Measurements from ENCODE around the gene ZNF597. TPM values are rescaled to one million over a fixed set of nuclear protein-coding genes. Genes with fewer than 3 reads are reported as not detected.

The ZNF597 gene
- total RNA-seq, 1 experiment from 2014 or later = 2.2 TPM

DNA sequence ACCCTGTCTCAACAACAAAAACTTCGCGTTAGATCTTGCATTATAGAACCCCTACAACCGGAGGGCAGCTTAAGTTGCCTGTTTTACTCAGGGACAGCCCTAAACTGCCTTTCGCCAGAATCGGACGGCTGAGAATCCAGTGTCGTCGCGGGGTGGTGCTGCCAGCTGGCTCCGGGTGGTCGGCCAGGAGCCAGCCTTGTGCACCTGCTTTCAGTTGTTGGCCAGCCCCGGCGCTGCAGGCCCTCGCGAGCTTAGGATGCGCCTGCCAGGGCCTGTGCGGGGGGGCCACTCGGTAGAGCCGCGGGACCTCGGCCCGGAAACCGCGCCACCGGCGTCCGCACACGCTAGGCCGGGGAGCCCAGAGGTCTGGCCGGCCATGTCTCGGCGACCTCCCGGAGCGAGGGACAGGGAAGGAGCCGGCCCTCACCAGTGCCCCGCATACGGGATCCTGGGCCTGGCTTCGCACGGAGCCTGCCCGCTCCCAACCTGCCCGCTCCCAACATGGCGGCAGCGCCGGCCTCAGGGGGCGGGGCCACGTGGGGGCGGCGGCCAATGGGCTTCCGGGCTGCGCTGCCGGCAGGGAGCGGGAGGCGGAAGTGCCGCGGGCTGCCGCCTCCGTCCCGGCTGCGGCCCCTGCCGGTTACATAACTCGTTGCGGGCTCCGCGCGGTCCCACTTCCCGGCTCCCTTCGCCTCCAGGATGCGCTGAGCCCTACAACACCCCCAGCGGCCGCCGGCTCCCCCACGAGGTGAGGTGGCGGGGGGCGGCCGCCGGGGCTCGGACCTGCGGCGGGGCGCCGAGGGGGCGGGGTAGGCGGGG is 14.3 kb upstream of the ZNF597 start (continued):
- TF ChIP-seq SP1 (CRISPR knock-in tag; conservative IDR thresholded peaks at IDR 0.05) (peak; percentile 99), ZNF317 (CRISPR knock-in tag; IDR thresholded peaks at IDR 0.05; ENCODE audit: borderline replicate concordance, low read depth) (peak; percentile 38; the same call in 1 of the 2 replicates), CREB1 (CRISPR knock-in tag; IDR thresholded peaks at IDR 0.05) (no peak), JUN (CRISPR knock-in tag; IDR thresholded peaks at IDR 0.05) (no peak), KAT7 (CRISPR knock-in tag; IDR thresholded peaks at IDR 0.05; ENCODE audit: borderline replicate concordance) (no peak), NR1H2 (CRISPR knock-in tag; IDR thresholded peaks at IDR 0.05) (no peak; the same call in 1 of the 2 replicates), ZNF138 (CRISPR knock-in tag; conservative IDR thresholded peaks at IDR 0.05) (no peak), FOXP1 (CRISPR knock-in tag; IDR thresholded peaks at IDR 0.05; ENCODE audit: borderline replicate concordance) (peak; percentile 88), SMAD3 (CRISPR knock-in tag; IDR thresholded peaks at IDR 0.05; ENCODE audit: borderline replicate concordance) (0 out of 2 replicates have a peak, but pooled peaks have one; percentile 37), MXD4 (CRISPR knock-in tag; IDR thresholded peaks at IDR 0.05; ENCODE audit: borderline replicate concordance) (no peak), NFATC4 (CRISPR knock-in tag; IDR thresholded peaks at IDR 0.05) (no peak), EMX1 (CRISPR knock-in tag; IDR thresholded peaks at IDR 0.05) (no peak), NR3C1 (CRISPR knock-in tag; conservative IDR thresholded peaks at IDR 0.05; ENCODE audit: low read depth) (no peak)
- TF ChIP-seq, protein P1, sequence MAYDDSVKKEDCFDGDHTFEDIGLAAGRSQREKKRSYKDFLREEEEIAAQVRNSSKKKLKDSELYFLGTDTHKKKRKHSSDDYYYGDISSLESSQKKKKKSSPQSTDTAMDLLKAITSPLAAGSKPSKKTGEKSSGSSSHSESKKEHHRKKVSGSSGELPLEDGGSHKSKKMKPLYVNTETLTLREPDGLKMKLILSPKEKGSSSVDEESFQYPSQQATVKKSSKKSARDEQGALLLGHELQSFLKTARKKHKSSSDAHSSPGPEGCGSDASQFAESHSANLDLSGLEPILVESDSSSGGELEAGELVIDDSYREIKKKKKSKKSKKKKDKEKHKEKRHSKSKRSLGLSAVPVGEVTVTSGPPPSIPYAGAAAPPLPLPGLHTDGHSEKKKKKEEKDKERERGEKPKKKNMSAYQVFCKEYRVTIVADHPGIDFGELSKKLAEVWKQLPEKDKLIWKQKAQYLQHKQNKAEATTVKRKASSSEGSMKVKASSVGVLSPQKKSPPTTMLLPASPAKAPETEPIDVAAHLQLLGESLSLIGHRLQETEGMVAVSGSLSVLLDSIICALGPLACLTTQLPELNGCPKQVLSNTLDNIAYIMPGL (CRISPR knock-in tag; IDR thresholded peaks at IDR 0.05) = peak; percentile 75; the same call in 1 of the 2 replicates
- TF ChIP-seq, protein P2, sequence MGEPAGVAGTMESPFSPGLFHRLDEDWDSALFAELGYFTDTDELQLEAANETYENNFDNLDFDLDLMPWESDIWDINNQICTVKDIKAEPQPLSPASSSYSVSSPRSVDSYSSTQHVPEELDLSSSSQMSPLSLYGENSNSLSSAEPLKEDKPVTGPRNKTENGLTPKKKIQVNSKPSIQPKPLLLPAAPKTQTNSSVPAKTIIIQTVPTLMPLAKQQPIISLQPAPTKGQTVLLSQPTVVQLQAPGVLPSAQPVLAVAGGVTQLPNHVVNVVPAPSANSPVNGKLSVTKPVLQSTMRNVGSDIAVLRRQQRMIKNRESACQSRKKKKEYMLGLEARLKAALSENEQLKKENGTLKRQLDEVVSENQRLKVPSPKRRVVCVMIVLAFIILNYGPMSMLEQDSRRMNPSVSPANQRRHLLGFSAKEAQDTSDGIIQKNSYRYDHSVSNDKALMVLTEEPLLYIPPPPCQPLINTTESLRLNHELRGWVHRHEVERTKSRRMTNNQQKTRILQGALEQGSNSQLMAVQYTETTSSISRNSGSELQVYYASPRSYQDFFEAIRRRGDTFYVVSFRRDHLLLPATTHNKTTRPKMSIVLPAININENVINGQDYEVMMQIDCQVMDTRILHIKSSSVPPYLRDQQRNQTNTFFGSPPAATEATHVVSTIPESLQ (CRISPR knock-in tag; IDR thresholded peaks at IDR 0.05) = no peak; the same call in 1 of the 2 replicates
- TF ChIP-seq, protein P3, sequence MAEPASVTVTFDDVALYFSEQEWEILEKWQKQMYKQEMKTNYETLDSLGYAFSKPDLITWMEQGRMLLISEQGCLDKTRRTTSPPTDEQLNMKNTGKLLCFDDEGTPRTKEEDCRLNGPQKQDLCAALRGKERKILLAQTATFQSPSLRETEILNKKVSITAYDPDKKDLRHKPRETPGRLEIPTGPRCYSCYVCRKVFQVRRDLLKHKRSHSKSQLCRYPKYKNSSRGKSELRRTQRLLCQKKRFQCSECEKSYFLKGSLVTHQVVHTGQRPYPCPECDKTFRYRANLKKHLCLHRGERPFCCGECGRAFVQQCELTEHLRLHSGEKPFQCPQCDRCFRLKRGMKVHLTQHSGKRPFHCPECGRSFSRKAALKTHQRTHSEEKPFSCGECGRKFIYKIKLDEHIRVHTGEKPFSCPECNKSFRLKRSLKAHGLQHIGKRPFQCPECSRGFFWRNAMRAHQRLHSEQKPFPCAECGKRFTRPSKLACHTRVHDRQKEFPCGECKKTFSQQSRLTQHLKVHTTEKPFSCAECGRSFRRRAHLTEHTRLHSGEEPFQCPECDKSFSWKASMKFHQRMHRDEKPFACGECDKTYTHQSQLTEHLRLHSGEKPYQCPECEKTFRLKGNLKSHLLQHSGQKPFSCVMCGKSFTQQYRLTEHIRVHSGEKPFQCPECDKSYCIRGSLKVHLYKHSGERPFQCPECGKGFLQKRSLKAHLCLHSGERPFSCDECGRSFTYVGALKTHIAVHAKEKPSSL (CRISPR knock-in tag; conservative IDR thresholded peaks at IDR 0.05) = no peak
- TF ChIP-seq, protein P4, sequence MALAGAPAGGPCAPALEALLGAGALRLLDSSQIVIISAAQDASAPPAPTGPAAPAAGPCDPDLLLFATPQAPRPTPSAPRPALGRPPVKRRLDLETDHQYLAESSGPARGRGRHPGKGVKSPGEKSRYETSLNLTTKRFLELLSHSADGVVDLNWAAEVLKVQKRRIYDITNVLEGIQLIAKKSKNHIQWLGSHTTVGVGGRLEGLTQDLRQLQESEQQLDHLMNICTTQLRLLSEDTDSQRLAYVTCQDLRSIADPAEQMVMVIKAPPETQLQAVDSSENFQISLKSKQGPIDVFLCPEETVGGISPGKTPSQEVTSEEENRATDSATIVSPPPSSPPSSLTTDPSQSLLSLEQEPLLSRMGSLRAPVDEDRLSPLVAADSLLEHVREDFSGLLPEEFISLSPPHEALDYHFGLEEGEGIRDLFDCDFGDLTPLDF (CRISPR knock-in tag; IDR thresholded peaks at IDR 0.05) = no peak
- TF ChIP-seq, protein P5, sequence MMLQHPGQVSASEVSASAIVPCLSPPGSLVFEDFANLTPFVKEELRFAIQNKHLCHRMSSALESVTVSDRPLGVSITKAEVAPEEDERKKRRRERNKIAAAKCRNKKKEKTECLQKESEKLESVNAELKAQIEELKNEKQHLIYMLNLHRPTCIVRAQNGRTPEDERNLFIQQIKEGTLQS (CRISPR knock-in tag; conservative IDR thresholded peaks at IDR 0.05) = no peak
- TF ChIP-seq, protein P6, sequence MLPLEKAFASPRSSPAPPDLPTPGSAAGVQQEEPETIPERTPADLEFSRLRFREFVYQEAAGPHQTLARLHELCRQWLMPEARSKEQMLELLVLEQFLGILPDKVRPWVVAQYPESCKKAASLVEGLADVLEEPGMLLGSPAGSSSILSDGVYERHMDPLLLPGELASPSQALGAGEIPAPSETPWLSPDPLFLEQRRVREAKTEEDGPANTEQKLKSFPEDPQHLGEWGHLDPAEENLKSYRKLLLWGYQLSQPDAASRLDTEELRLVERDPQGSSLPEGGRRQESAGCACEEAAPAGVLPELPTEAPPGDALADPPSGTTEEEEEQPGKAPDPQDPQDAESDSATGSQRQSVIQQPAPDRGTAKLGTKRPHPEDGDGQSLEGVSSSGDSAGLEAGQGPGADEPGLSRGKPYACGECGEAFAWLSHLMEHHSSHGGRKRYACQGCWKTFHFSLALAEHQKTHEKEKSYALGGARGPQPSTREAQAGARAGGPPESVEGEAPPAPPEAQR (CRISPR knock-in tag; IDR thresholded peaks at IDR 0.05) = no peak
- TF ChIP-seq, protein P7, sequence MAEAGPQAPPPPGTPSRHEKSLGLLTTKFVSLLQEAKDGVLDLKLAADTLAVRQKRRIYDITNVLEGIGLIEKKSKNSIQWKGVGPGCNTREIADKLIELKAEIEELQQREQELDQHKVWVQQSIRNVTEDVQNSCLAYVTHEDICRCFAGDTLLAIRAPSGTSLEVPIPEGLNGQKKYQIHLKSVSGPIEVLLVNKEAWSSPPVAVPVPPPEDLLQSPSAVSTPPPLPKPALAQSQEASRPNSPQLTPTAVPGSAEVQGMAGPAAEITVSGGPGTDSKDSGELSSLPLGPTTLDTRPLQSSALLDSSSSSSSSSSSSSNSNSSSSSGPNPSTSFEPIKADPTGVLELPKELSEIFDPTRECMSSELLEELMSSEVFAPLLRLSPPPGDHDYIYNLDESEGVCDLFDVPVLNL (CRISPR knock-in tag; IDR thresholded peaks at IDR 0.05; ENCODE audit: borderline replicate concordance, low read depth) = no peak
- TF ChIP-seq, protein P8, sequence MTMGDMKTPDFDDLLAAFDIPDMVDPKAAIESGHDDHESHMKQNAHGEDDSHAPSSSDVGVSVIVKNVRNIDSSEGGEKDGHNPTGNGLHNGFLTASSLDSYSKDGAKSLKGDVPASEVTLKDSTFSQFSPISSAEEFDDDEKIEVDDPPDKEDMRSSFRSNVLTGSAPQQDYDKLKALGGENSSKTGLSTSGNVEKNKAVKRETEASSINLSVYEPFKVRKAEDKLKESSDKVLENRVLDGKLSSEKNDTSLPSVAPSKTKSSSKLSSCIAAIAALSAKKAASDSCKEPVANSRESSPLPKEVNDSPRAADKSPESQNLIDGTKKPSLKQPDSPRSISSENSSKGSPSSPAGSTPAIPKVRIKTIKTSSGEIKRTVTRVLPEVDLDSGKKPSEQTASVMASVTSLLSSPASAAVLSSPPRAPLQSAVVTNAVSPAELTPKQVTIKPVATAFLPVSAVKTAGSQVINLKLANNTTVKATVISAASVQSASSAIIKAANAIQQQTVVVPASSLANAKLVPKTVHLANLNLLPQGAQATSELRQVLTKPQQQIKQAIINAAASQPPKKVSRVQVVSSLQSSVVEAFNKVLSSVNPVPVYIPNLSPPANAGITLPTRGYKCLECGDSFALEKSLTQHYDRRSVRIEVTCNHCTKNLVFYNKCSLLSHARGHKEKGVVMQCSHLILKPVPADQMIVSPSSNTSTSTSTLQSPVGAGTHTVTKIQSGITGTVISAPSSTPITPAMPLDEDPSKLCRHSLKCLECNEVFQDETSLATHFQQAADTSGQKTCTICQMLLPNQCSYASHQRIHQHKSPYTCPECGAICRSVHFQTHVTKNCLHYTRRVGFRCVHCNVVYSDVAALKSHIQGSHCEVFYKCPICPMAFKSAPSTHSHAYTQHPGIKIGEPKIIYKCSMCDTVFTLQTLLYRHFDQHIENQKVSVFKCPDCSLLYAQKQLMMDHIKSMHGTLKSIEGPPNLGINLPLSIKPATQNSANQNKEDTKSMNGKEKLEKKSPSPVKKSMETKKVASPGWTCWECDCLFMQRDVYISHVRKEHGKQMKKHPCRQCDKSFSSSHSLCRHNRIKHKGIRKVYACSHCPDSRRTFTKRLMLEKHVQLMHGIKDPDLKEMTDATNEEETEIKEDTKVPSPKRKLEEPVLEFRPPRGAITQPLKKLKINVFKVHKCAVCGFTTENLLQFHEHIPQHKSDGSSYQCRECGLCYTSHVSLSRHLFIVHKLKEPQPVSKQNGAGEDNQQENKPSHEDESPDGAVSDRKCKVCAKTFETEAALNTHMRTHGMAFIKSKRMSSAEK (CRISPR knock-in tag; IDR thresholded peaks at IDR 0.05; ENCODE audit: borderline replicate concordance) = no peak

Measured in WTC11 (cell line).